Mesenchymal stem cell (in vitro differentiated cells and primary cell): ENCODE data around the gene TP53BP2.

ENCODE experiments used
- DNase-seq: peaks from one replicate; pipeline ENCODE4 v3.0.0-alpha.2; 2013
- H2AFZ ChIP-seq: one replicate; pipeline ENCODE4 v1.6.1; 2013; ENCODE audit warnings: low read depth, mild to moderate bottlenecking, control low read depth, inconsistent platforms, low read length, moderate library complexity
- H2AK5ac ChIP-seq: 2 replicates; pipeline ENCODE4 v1.6.1; 2013; ENCODE audit warnings: low read length, moderate library complexity, mild to moderate bottlenecking, inconsistent platforms; ENCODE audit not compliant: severe bottlenecking
- H2BK120ac ChIP-seq: one replicate; pipeline ENCODE4 v1.6.1; 2013; ENCODE audit warnings: low read depth, mild to moderate bottlenecking, inconsistent platforms, low read length, moderate library complexity
- H2BK12ac ChIP-seq, 2 experiments: one replicate each; pipeline ENCODE4 v1.6.1; 2013; ENCODE audit warnings: inconsistent platforms in 2 of 2, low read length in 2 of 2, mild to moderate bottlenecking in 2 of 2, moderate library complexity in 2 of 2, control low read depth in 1 of 2
- H2BK15ac ChIP-seq: one replicate; pipeline ENCODE4 v1.6.1; 2013; ENCODE audit warnings: mild to moderate bottlenecking, low read depth, inconsistent platforms; ENCODE audit not compliant: poor library complexity, severe bottlenecking
- H2BK5ac ChIP-seq: 2 replicates; pipeline ENCODE4 v1.6.1; 2013; ENCODE audit warnings: low read depth, mild to moderate bottlenecking, low read length, control low read depth, inconsistent platforms; ENCODE audit not compliant: poor library complexity, severe bottlenecking
- H3K14ac ChIP-seq, 2 experiments: one replicate each; pipeline ENCODE4 v1.6.1; 2013; ENCODE audit warnings: inconsistent platforms in 2 of 2, low read length in 2 of 2, control low read depth in 1 of 2, mild to moderate bottlenecking in 1 of 2, moderate library complexity in 1 of 2
- H3K18ac ChIP-seq, 2 experiments: one replicate each; pipeline ENCODE4 v1.6.1; 2013; ENCODE audit warnings: inconsistent platforms in 2 of 2, low read length in 2 of 2, control low read depth in 1 of 2, low read depth in 1 of 2, mild to moderate bottlenecking in 1 of 2
- H3K23ac ChIP-seq, 2 experiments: one replicate each; pipeline ENCODE4 v1.6.1; 2013; ENCODE audit warnings: inconsistent platforms in 2 of 2, low read length in 2 of 2, mild to moderate bottlenecking in 2 of 2, moderate library complexity in 2 of 2, control low read depth in 1 of 2
- H3K27ac ChIP-seq: 2 replicates; pipeline ENCODE4 v1.5.1; 2013; ENCODE audit warnings: mild to moderate bottlenecking, moderate library complexity, low read length, control low read depth, inconsistent platforms; ENCODE audit not compliant: poor library complexity, severe bottlenecking
- H3K27me3 ChIP-seq, 2 experiments: 2 replicates each; pipeline versions ENCODE4 v1.6.1 to v1.7.0; 2013; ENCODE audit warnings: low read length in 2 of 2, mild to moderate bottlenecking in 2 of 2, moderate library complexity in 2 of 2, control low read depth in 1 of 2, inconsistent platforms in 1 of 2; ENCODE audit not compliant: control insufficient read depth in 1 of 2, insufficient read depth in 1 of 2
- H3K36me3 ChIP-seq, 2 experiments: 2 replicates each; pipeline versions ENCODE4 v1.6.1 to v1.7.0; 2013; ENCODE audit warnings: low read length in 2 of 2, control low read depth in 1 of 2, inconsistent platforms in 1 of 2, low read depth in 1 of 2, mild to moderate bottlenecking in 1 of 2; ENCODE audit not compliant: insufficient read depth in 2 of 2, control insufficient read depth in 1 of 2
- H3K4ac ChIP-seq, 2 experiments: one replicate each; pipeline ENCODE4 v1.6.1; 2013; ENCODE audit warnings: inconsistent platforms in 2 of 2, low read length in 2 of 2, mild to moderate bottlenecking in 2 of 2, moderate library complexity in 2 of 2, control low read depth in 1 of 2, low read depth in 1 of 2
- H3K4me1 ChIP-seq: 2 replicates; pipeline ENCODE4 v1.6.1; 2013; ENCODE audit warnings: low read depth, low read length, control low read depth; ENCODE audit not compliant: control insufficient read depth, insufficient read depth
- H3K4me2 ChIP-seq: 2 replicates; pipeline ENCODE4 v1.6.1; 2013; ENCODE audit warnings: low read length, mild to moderate bottlenecking, inconsistent platforms; ENCODE audit not compliant: poor library complexity, severe bottlenecking
- H3K4me3 ChIP-seq, 2 experiments: 2 replicates each; pipeline versions ENCODE4 v1.5.1 to v1.7.0; 2013; ENCODE audit warnings: low read length in 2 of 2, mild to moderate bottlenecking in 2 of 2, control low read depth in 1 of 2, low read depth in 1 of 2; ENCODE audit not compliant: insufficient read depth in 1 of 2
- H3K79me1 ChIP-seq: replicated peaks from 2 replicates; pipeline ENCODE4 v1.6.1; 2013; ENCODE audit warnings: mild to moderate bottlenecking, control low read depth, low read length, inconsistent platforms; ENCODE audit not compliant: poor library complexity, severe bottlenecking
- H3K9ac ChIP-seq: 2 replicates; pipeline ENCODE4 v1.7.0; 2013; ENCODE audit warnings: mild to moderate bottlenecking, low read length, moderate library complexity
- H3K9me3 ChIP-seq: 2 replicates; pipeline ENCODE4 v1.7.0; 2013; ENCODE audit warnings: mild to moderate bottlenecking, low read length; ENCODE audit not compliant: control insufficient read depth
- H4K8ac ChIP-seq: one replicate; pipeline ENCODE4 v1.6.1; 2013; ENCODE audit warnings: inconsistent platforms, mild to moderate bottlenecking, low read length, moderate library complexity
- H4K91ac ChIP-seq: one replicate; pipeline ENCODE4 v1.6.1; 2013; ENCODE audit warnings: mild to moderate bottlenecking, low read length, inconsistent platforms
- WGBS: methylation state at CpG from one replicate; pipeline ENCODE4 v1.1.7; 2013; ENCODE audit warnings: mixed read lengths; 5-methylcytosine and 5-hydroxymethylcytosine counted together

TP53BP2 gene

DNA sequence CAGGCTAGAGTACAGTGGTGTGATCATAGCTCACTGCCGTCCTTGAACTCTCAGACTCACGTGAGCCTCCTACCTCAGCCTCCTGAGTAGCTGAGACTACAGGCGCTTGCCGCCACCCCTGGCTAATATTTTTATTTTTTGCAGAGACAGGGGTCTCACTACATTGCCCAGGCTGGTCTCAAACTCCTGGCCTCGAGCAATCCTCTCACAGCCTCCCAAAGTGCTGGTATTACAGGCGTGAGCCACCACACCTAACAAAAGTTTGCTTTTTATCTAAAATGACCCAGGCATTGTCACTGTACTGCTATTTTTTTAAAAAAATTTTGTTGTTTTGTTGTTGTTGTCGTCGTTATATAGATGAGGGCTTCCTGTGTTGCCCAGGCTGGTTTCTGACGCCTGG, 87.0 kb downstream of the TP53BP2 start:
- Histone ChIP-seq H2BK120ac (no peak overlapping the region), H3K23ac (no peak overlapping the region), H3K4ac (no peak overlapping the region), H3K79me1 (peaks cover 60% of the 10 kb centered on the region), H3K27ac (no peak overlapping the region), H3K14ac (no peak overlapping the region), H2AFZ (no peak overlapping the region), H3K36me3 (peaks cover 83 to 100% of the 10 kb centered on the region in 2 experiments), H3K4me3 (no peak overlapping the region), H2BK12ac (no peak overlapping the region), H4K8ac (no peak overlapping the region), H3K9ac (no peak overlapping the region), H3K27me3 (no peaks in the 10 kb centered on the region), H4K91ac (no peak overlapping the region), H2AK5ac (no peak overlapping the region), H3K18ac (no peak overlapping the region), H3K4me1 (peaks cover 4% of the 10 kb centered on the region), H2BK5ac (no peak overlapping the region), H3K4me2 (no peak overlapping the region), H3K9me3 (no peaks in the 10 kb centered on the region), H2BK15ac (no peak overlapping the region)
- no peak for DNase-seq
- WGBS, result over 99% methylated on average over 8 of the region's 9 CpGs

DNA sequence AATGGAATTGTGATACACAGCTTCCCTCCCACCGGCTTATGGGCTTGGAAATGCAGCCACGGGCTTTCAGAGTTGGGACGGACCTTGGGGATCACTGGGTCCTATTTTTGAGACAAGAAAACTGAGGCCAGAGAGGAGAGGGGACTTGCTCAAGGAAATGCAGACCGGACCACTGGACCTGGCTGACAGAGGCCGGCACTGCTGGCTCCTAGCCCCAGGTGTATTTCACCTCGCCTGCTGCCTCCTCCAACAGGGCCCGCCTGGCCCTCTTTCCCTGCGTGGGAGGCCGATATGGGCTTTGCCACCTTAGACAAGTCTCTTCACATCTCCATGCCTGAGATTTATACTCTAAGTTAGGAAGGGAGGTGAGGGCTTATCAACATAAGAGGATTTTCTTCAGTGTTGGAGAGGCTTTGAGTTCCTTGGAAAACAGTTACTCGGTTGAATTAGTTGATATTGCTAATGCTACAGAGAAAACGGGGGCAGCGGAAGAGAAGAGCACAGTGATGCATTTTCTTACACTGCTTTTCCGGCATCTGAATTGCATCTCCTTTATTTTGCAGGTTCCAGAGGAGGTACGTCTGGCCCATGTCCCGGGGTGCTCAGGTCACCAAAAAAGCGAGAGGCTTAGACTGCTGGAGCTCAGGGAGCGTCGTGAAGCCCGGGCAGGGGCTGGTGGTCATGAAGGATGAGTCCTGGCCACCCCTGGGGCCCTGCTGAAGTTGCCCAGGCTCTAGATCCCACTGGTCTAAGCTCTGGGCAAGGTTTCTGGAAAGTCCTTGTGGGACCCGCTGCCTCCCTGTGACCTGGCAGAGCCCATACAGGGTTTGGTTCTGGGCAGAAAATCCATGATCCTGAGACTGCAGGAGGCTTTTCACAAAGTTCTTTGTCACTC, 88.7 kb downstream of the TP53BP2 start:
- Histone ChIP-seq H3K4me1 (peaks cover 4% of the 10 kb centered on the region), H4K8ac (no peak overlapping the region)

DNA sequence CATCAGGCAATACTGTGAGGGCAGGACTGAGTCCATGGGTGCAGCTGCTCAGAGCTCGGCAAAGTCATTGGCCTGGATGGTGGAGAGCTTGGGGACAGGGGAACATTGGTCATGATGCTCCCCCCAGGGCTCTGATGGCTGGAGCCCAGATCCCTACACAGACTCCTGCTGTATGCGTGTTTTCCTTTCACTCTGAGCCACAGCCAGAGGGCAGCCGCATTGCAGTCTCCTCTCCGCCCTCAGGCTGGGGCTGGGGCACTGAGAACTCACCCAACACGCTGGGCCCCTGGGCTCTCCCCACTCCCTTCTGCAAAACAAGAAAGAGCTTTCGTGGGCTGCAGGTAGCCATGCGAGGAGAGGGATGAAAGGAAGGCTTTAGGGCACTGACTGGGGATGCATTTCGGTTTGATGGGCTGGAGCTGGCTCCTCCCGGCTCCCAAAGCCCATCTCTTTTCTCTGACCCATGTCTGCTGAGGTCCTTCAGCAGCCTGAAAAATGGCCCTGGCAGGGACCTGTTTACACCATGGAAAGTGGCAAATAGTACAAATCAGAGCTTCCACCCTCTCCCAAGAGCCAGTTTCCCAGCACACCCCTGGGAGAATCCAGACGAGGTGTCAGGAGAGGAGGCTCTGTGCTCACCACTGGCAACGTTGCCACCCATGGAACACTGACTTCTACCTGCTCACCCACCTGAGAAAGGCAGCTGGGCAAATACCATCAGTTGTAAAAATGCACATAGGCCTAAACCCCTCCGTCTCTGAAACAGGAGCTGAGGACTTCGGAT, 89.6 kb downstream of the TP53BP2 start:
- 95% methylated on average over 13 of the region's 13 CpGs for WGBS
- H3K4me3 ChIP-seq, result no peak overlapping the region

More for the DNA sequence above, 88.7 kb downstream of the TP53BP2 start:
- no peak overlapping the region for H2BK15ac ChIP-seq
- H3K79me1 ChIP-seq, result peaks cover 68% of the 10 kb centered on the region
- H3K4me2 ChIP-seq, result no peak overlapping the region
- H2AFZ ChIP-seq, result no peak overlapping the region
- no peak overlapping the region for H2BK5ac ChIP-seq
- H3K36me3 ChIP-seq, result peaks cover 88 to 100% of the 10 kb centered on the region in 2 experiments
- no peak overlapping the region for H2BK120ac ChIP-seq
- no peak overlapping the region for H3K27ac ChIP-seq
- no peak overlapping the region for H4K91ac ChIP-seq
- H3K14ac ChIP-seq, result no peak overlapping the region
- H3K23ac ChIP-seq, result no peak overlapping the region
- no peak overlapping the region for H3K18ac ChIP-seq
- no peak overlapping the region for H2AK5ac ChIP-seq
- H3K9me3 ChIP-seq, result no peaks in the 10 kb centered on the region
- H3K4me3 ChIP-seq, result no peak overlapping the region
- H3K27me3 ChIP-seq, result no peaks in the 10 kb centered on the region
- H3K9ac ChIP-seq, result no peak overlapping the region
- no peak for DNase-seq
- H2BK12ac ChIP-seq, result no peak overlapping the region
- WGBS, result 97% methylated on average over 18 of the region's 20 CpGs
- no peak overlapping the region for H3K4ac ChIP-seq

DNA sequence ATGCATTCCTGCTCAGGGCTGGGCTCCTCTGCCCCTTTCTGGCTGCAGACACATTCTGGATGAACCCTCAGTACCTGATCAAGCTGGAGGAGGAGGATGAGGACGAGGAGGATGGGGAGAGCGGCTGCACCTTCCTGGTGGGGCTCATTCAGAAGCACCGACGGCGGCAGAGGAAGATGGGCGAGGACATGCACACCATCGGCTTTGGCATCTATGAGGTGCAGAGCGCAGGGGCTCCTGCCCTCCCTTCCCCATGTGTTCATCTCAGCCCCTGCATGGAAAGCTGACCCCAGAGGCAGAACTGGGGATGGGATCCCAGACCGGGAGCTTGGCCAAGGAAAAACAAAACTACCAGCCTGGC, 90.3 kb downstream of the TP53BP2 start:
- Histone ChIP-seq H3K9me3 (no peaks in the 10 kb centered on the region), H4K91ac (no peak overlapping the region), H3K27ac (no peak overlapping the region), H2AFZ (no peak overlapping the region), H4K8ac (no peak overlapping the region), H3K27me3 (no peaks in the 10 kb centered on the region), H2BK12ac (no peak overlapping the region), H3K36me3 (peaks cover 95 to 100% of the 10 kb centered on the region in 2 experiments), H3K23ac (no peak overlapping the region), H3K79me1 (peaks cover 69% of the 10 kb centered on the region), H3K4me1 (peaks cover 4% of the 10 kb centered on the region), H3K9ac (no peak overlapping the region), H2BK15ac (no peak overlapping the region), H3K4me2 (no peak overlapping the region), H3K4me3 (no peak overlapping the region), H3K14ac (no peak overlapping the region), H2BK5ac (no peak overlapping the region), H2AK5ac (no peak overlapping the region), H3K4ac (no peak overlapping the region), H3K18ac (no peak overlapping the region), H2BK120ac (no peak overlapping the region)
- no peak for DNase-seq
- 88% methylated on average over 9 of the region's 9 CpGs for WGBS

More for the DNA sequence above, 89.6 kb downstream of the TP53BP2 start:
- no peaks in the 10 kb centered on the region for H3K9me3 ChIP-seq
- H3K4me2 ChIP-seq, result no peak overlapping the region
- no peak overlapping the region for H3K9ac ChIP-seq
- H3K14ac ChIP-seq, result no peak overlapping the region
- H3K27ac ChIP-seq, result no peak overlapping the region
- H3K18ac ChIP-seq, result no peak overlapping the region
- H3K4ac ChIP-seq, result no peak overlapping the region
- no peak for DNase-seq
- no peaks in the 10 kb centered on the region for H3K27me3 ChIP-seq
- H3K79me1 ChIP-seq, result peaks cover 70% of the 10 kb centered on the region
- H2BK5ac ChIP-seq, result no peak overlapping the region
- no peak overlapping the region for H2AFZ ChIP-seq
- H2AK5ac ChIP-seq, result no peak overlapping the region
- no peak overlapping the region for H3K23ac ChIP-seq
- no peak overlapping the region for H2BK120ac ChIP-seq
- H3K36me3 ChIP-seq, result peaks cover 93 to 100% of the 10 kb centered on the region in 2 experiments
- no peak overlapping the region for H4K8ac ChIP-seq
- no peak overlapping the region for H2BK12ac ChIP-seq
- no peak overlapping the region for H4K91ac ChIP-seq
- H2BK15ac ChIP-seq, result no peak overlapping the region
- peaks cover 4% of the 10 kb centered on the region for H3K4me1 ChIP-seq
